ENCODE data around the gene SDK1. TPM values are rescaled to one million over a fixed set of nuclear protein-coding genes. Genes with fewer than 3 reads are reported as not detected.
"Not testable (repeated sequence)": the region's sequence is repeated elsewhere in the genome, so short reads cannot be mapped to it uniquely, and the experiment has no call there.

Gene SDK1
- total RNA-seq, 1 experiment from 2014 or later: 1.8 TPM

GRCh38 chr7:3721422-3721821 lies 420.4 kb downstream of the SDK1 start:
- DNase-seq (ENCODE audit: low spot score): no peak

GRCh38 chr7:3722396-3722922 lies 421.4 kb downstream of the SDK1 start:
- no peak for DNase-seq (ENCODE audit: low spot score)

GRCh38 chr7:3725155-3726059 lies 424.4 kb downstream of the SDK1 start:
- DNase-seq (ENCODE audit: low spot score): no peak

GRCh38 chr7:3730276-3730675 lies 429.2 kb downstream of the SDK1 start:
- DNase-seq (ENCODE audit: low spot score): no peak

- no peak for DNase-seq (ENCODE audit: low spot score)
Observed at GRCh38 chr7:3732395-3733005, 431.4 kb downstream of the SDK1 start.

GRCh38 chr7:3733541-3734140 lies 432.6 kb downstream of the SDK1 start:
- DNase-seq (ENCODE audit: low spot score): no peak

GRCh38 chr7:3738964-3739363 lies 437.9 kb downstream of the SDK1 start:
- no peak for DNase-seq (ENCODE audit: low spot score)

GRCh38 chr7:3739983-3740382 lies 438.9 kb downstream of the SDK1 start:
- no peak for DNase-seq (ENCODE audit: low spot score)

- no peak for DNase-seq (ENCODE audit: low spot score)
Observed at GRCh38 chr7:3747467-3747866, 446.4 kb downstream of the SDK1 start.

- no peak for DNase-seq (ENCODE audit: low spot score)
Observed at GRCh38 chr7:3748389-3748788, 447.3 kb downstream of the SDK1 start.

GRCh38 chr7:3753868-3754267 lies 452.8 kb downstream of the SDK1 start:
- DNase-seq (ENCODE audit: low spot score): no peak

GRCh38 chr7:3754493-3755341 lies 453.7 kb downstream of the SDK1 start:
- no peak for DNase-seq (ENCODE audit: low spot score)

- not testable (repeated sequence) for DNase-seq (ENCODE audit: low spot score)
Observed at GRCh38 chr7:3755778-3756453, 454.9 kb downstream of the SDK1 start.

GRCh38 chr7:3757059-3757458 lies 456.0 kb downstream of the SDK1 start:
- DNase-seq (ENCODE audit: low spot score): no peak

GRCh38 chr7:3760651-3761050 lies 459.6 kb downstream of the SDK1 start:
- no peak for DNase-seq (ENCODE audit: low spot score)

GRCh38 chr7:3762146-3762831 lies 461.2 kb downstream of the SDK1 start:
- DNase-seq (ENCODE audit: low spot score): no peak

- DNase-seq (ENCODE audit: low spot score): no peak
Observed at GRCh38 chr7:3767917-3768777, 467.1 kb downstream of the SDK1 start.

GRCh38 chr7:3771906-3772305 lies 470.9 kb downstream of the SDK1 start:
- no peak for DNase-seq (ENCODE audit: low spot score)

- DNase-seq (ENCODE audit: low spot score): no peak
Observed at GRCh38 chr7:3778345-3778744, 477.3 kb downstream of the SDK1 start.
